HepG2 (cell line): ENCODE measurements around the gene ZNF24. TPM values are rescaled to one million over a fixed set of nuclear protein-coding genes. Genes with fewer than 3 reads are reported as not detected.
A peak's percentile ranks its signal among the peaks of the same experiment; 100 is the strongest.

ENCODE experiments used
- CENPBD1 ChIP-seq: sonication (generic); formaldehyde crosslinking; IDR thresholded peaks from 2 replicates; pipeline ENCODE4 v1.8.0; 2022; ENCODE audit warnings: missing genetic modification reagents, low read depth, mild to moderate bottlenecking, borderline replicate concordance
- ERF ChIP-seq: IDR thresholded peaks from 2 replicates; pipeline ENCODE4 v1.6.1; 2018; ENCODE audit warnings: missing biosample characterization, missing genetic modification reagents
- ETV5 ChIP-seq: IDR thresholded peaks from 2 replicates; pipeline ENCODE4 v1.6.1; 2018; ENCODE audit warnings: missing biosample characterization, missing genetic modification reagents, inconsistent platforms, borderline replicate concordance
- FOSL1 ChIP-seq: sonication (generic); formaldehyde crosslinking; IDR thresholded peaks from 2 replicates; pipeline ENCODE4 v1.9.0; 2021; ENCODE audit warnings: missing genetic modification reagents, borderline replicate concordance
- GMEB1 ChIP-seq: sonication (generic); formaldehyde crosslinking; IDR thresholded peaks from 2 replicates; pipeline ENCODE4 v1.5.1; 2020; ENCODE audit warnings: missing genetic modification reagents, mild to moderate bottlenecking, borderline replicate concordance
- HIC2 ChIP-seq: sonication (generic); formaldehyde crosslinking; IDR thresholded peaks from 2 replicates; pipeline ENCODE4 v1.9.0; 2022; ENCODE audit warnings: low read depth, missing genetic modification reagents
- IKZF4 ChIP-seq: sonication (generic); formaldehyde crosslinking; IDR thresholded peaks from 2 replicates; pipeline ENCODE4 v1.5.1; 2020; ENCODE audit warnings: borderline replicate concordance, mild to moderate bottlenecking, low read depth, missing genetic modification reagents; ENCODE audit errors: not compliant biosample characterization
- IRF1 ChIP-seq: sonication (generic); formaldehyde crosslinking; IDR thresholded peaks from 2 replicates; pipeline ENCODE4 v1.4.0; 2020; ENCODE audit warnings: low read depth, mild to moderate bottlenecking, missing genetic modification reagents
- KAT8 ChIP-seq: IDR thresholded peaks from 2 replicates; pipeline ENCODE4 v1.6.1; 2016; ENCODE audit warnings: missing genetic modification reagents, missing compliant biosample characterization
- KDM5A ChIP-seq: fragments of 200-600 bp; sonication (generic); IDR thresholded peaks from 2 replicates; pipeline ENCODE4 v1.7.0; 2018; ENCODE audit warnings: antibody characterized with exemption, mild to moderate bottlenecking, low read length, borderline replicate concordance
- KMT2A ChIP-seq: sonication (generic); formaldehyde crosslinking; IDR thresholded peaks from 2 replicates; pipeline ENCODE4 v1.4.0; 2020; ENCODE audit warnings: missing genetic modification reagents
- MIER3 ChIP-seq: IDR thresholded peaks from 2 replicates; pipeline ENCODE4 v1.6.1; 2016; ENCODE audit warnings: missing compliant biosample characterization, borderline replicate concordance
- NR2F6 ChIP-seq, 2 experiments: IDR thresholded peaks; 2 replicates each; pipeline ENCODE4 v1.6.1; 2016; ENCODE audit warnings: antibody characterized with exemption in 1 of 2, mild to moderate bottlenecking in 1 of 2
- REPIN1 ChIP-seq: sonication (generic); formaldehyde crosslinking; IDR thresholded peaks from 2 replicates; pipeline ENCODE4 v1.8.0; 2022; ENCODE audit warnings: missing genetic modification reagents, low read depth, mild to moderate bottlenecking, borderline replicate concordance
- TAF1 ChIP-seq: sonication (generic); formaldehyde crosslinking; IDR thresholded peaks from 2 replicates; pipeline ENCODE4 v1.4.0; 2020; ENCODE audit warnings: missing genetic modification reagents
- TFAP4 ChIP-seq: sonication (generic); IDR thresholded peaks from 2 replicates; pipeline ENCODE4 v1.6.1; 2016; ENCODE audit warnings: low read depth, borderline replicate concordance
- THAP9 ChIP-seq: sonication (generic); formaldehyde crosslinking; IDR thresholded peaks from 2 replicates; pipeline ENCODE4; 2020; ENCODE audit warnings: missing genetic modification reagents, mild to moderate bottlenecking, borderline replicate concordance
- ZNF292 ChIP-seq: sonication (generic); formaldehyde crosslinking; IDR thresholded peaks from 2 replicates; pipeline ENCODE4 v1.8.1; 2022; ENCODE audit warnings: mild to moderate bottlenecking, low read depth, missing genetic modification reagents, borderline replicate concordance
- polyA plus RNA-seq, 8 experiments: library from polyadenylated mRNA; depleted of rRNA in 3 of 8; stranded (reverse) in 7 of 8; unstranded in 1 of 8; fragments of >200 nt; fragmentation: Illumina TruSeq in 4 of 8; extraction: Trizol in 4 of 8; gene quantifications; 2 replicates each; pipeline versions ENCODE4 v1.2.1 to v1.2.3, GENCODE V29; 2011 to 2016; ENCODE audit warnings: low read depth in 4 of 8, missing spikeins in 1 of 8, mixed read lengths in 1 of 8; ENCODE audit not compliant: insufficient read depth in 1 of 8
- total RNA-seq, 5 experiments: library from RNA; depleted of rRNA; stranded (reverse); fragments of >200 nt; fragmentation: Illumina TruSeq; extraction: Trizol; gene quantifications; 2 replicates each; pipeline ENCODE4 v1.2.3, GENCODE V29; 2016; ENCODE audit warnings: low read depth in 1 of 5

ZNF24 gene
- total and polyA plus RNA-seq, 2 of the 13 experiments (the other 11 are each of a cell fraction or from before 2014, with no cell fraction given), result 19.5 to 41.1 TPM

- TF ChIP-seq GMEB1 (CRISPR knock-in tag) (0 out of 2 replicates have a peak, but pooled peaks have one; percentile 25), ZNF292 (CRISPR knock-in tag) (0 out of 2 replicates have a peak, but pooled peaks have one; percentile 53), TFAP4 (peak; percentile 60; the same call in 1 of the 2 replicates), KAT8 (CRISPR knock-in tag) (0 out of 2 replicates have a peak, but pooled peaks have one; percentile 29), NR2F6 (IDR thresholded peaks at IDR 0.05) (0 out of 2 replicates have a peak, but pooled peaks have one; percentile 9), NR2F6 (CRISPR knock-in tag; IDR thresholded peaks at IDR 0.05) (no peak), FOSL1 (CRISPR knock-in tag) (no peak), CENPBD1 (CRISPR knock-in tag) (no peak), REPIN1 (CRISPR knock-in tag) (0 out of 2 replicates have a peak, but pooled peaks have one; percentile 9), MIER3 (CRISPR knock-in tag) (0 out of 2 replicates have a peak, but pooled peaks have one; percentile 32), IRF1 (CRISPR knock-in tag) (no peak), THAP9 (peak; percentile 91), KDM5A (0 out of 2 replicates have a peak, but pooled peaks have one; percentile 0), TAF1 (peak; percentile 23; the same call in 1 of the 2 replicates), ERF (peak; percentile 27; the same call in 1 of the 2 replicates), KMT2A (0 out of 2 replicates have a peak, but pooled peaks have one; percentile 48), IKZF4 (CRISPR knock-in tag) (no peak), HIC2 (no peak), ETV5 (CRISPR knock-in tag) (peak; percentile 9; the same call in 1 of the 2 replicates)
These were observed 1.3 kb upstream of the ZNF24 start (continued) for GRCh38 chr18:35345460-35345921.
